ENCODE results near the gene EI24. TPM values are rescaled to one million over a fixed set of nuclear protein-coding genes. Genes with fewer than 3 reads are reported as not detected.

The EI24 gene
- total and polyA plus RNA-seq, 2 of the 8 experiments (the other 6 are each of a cell fraction or from before 2014, with no cell fraction given): 135 to 264 TPM

DNA sequence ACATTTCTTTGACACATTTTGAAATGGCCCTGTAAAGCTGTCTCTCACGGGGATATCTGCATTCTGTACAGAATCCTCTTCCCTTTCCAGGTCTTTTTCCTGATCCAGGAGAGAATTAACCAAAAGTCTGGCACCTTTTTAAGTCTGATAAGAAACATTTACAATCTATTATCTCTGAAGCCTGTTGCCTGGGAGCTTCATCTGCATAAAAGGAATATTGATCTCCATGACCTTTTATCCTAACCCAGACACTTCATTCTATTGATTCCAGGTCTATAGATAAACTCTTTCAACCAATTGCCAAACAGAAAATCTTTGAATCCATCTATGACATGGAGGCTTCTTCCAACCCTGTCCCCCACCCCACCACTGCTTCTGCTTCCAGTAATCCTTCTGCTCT, 33.7 kb upstream of the EI24 start:
- no peak overlapping the region for H4K91ac ChIP-seq (replicated peaks; ENCODE audit: insufficient read length, low read length)
- H3K4me3 ChIP-seq (ENCODE audit: extremely low read depth in 1 of 4, insufficient read depth in 2 of 4, low read depth in 3 of 4, low read length in 4 of 4): no peak overlapping the region
- H3K9ac ChIP-seq (replicated peaks in 1 of 4; ENCODE audit: extremely low read depth in 1 of 4, low read depth in 3 of 4, low read length in 3 of 4): no peak overlapping the region
- no peaks in the 10 kb centered on the region for H3K79me2 ChIP-seq (ENCODE audit: control insufficient read depth in 1 of 2, insufficient read depth in 2 of 2, low read length in 2 of 2)
- H3K14ac ChIP-seq (ENCODE audit: insufficient read length): no peak overlapping the region
- no peak overlapping the region for H3K18ac ChIP-seq (ENCODE audit: extremely low read depth, low read length)
- FAIRE-seq: no peak
- no peak overlapping the region for H3K23ac ChIP-seq (ENCODE audit: insufficient read length)
- no peak overlapping the region for H2BK120ac ChIP-seq (replicated peaks; ENCODE audit: low read depth, low read length)
- H3K9me3 ChIP-seq (ENCODE audit: insufficient read depth in 2 of 2, low read depth in 1 of 2, low read length in 1 of 2): no peaks in the 10 kb centered on the region; a peak in 1 of 4 replicates
- H3K4me2 ChIP-seq (ENCODE audit: insufficient read depth in 1 of 2, low read depth in 2 of 2, low read length in 2 of 2): no peak overlapping the region
- H3K79me1 ChIP-seq (ENCODE audit: low read depth, low read length): no peaks in the 10 kb centered on the region
- ChIA-PET CTCF (ENCODE audit: partially characterized antibody) (no interaction called here), POLR2A (ENCODE audit: partially characterized antibody) (no interaction called here)
- no peak overlapping the region for H2AFZ ChIP-seq (ENCODE audit: low read length)
- H2BK15ac ChIP-seq (ENCODE audit: low read length): no peak overlapping the region
- no peaks in the 10 kb centered on the region for H3K4me1 ChIP-seq (replicated peaks in 1 of 4; ENCODE audit: control insufficient read depth in 3 of 4, insufficient read depth in 4 of 4, low read length in 3 of 4)
- H3K27ac ChIP-seq (ENCODE audit: low read depth, low read length): no peak overlapping the region
- no peak overlapping the region for H2AK5ac ChIP-seq (ENCODE audit: low read depth, low read length)
- H2BK12ac ChIP-seq (ENCODE audit: low read depth, low read length): no peak overlapping the region
- no peaks in the 10 kb centered on the region for H3K27me3 ChIP-seq (replicated peaks in 1 of 4; ENCODE audit: control insufficient read depth in 3 of 4, extremely low read depth in 1 of 4, insufficient read depth in 3 of 4, low read length in 3 of 4)
- H3K36me3 ChIP-seq (ENCODE audit: control insufficient read depth in 2 of 4, insufficient read depth in 4 of 4, low read length in 3 of 4): no peaks in the 10 kb centered on the region
- no peak overlapping the region for H3K4ac ChIP-seq (replicated peaks; ENCODE audit: insufficient read length, low read depth, low read length)
- no peaks in the 10 kb centered on the region for H3K23me2 ChIP-seq (ENCODE audit: low read depth, low read length)
- H3K56ac ChIP-seq (replicated peaks; ENCODE audit: insufficient read length, low read depth, low read length): no peak overlapping the region
- no peak overlapping the region for H2BK5ac ChIP-seq (ENCODE audit: low read depth, low read length)
- 82% methylated on average over 1 of the region's 1 CpG; no CpG with 5 or more reads in 1 of the 2 experiments for WGBS, 2 experiments (ENCODE audit: extremely low coverage in 1 of 2, insufficient coverage in 1 of 2, insufficient read length in 1 of 2, insufficient replicate concordance in 2 of 2, low coverage in 1 of 2, low lambda C conversion rate in 2 of 2, missing lambda C conversion rate in 1 of 2)
- H4K5ac ChIP-seq (ENCODE audit: insufficient read length, low read depth, low read length): no peak overlapping the region
- no peak overlapping the region for H4K8ac ChIP-seq (ENCODE audit: extremely low read depth, insufficient read depth, low read length)
- no peak for DNase-seq (ENCODE audit: low read depth in 1 of 2, low spot score in 2 of 2)
- no peak overlapping the region for H2BK20ac ChIP-seq (ENCODE audit: low read length)
- H4K20me1 ChIP-seq (replicated peaks in 1 of 2; ENCODE audit: control insufficient read depth in 1 of 2, insufficient read depth in 2 of 2, low read length in 2 of 2): no peaks in the 10 kb centered on the region
- TF ChIP-seq CEBPB (IDR thresholded peaks at IDR 0.05; ENCODE audit: low read depth, low read length): no peak
- TF ChIP-seq RBBP5 (IDR thresholded peaks at IDR 0.05; ENCODE audit: borderline replicate concordance, low read depth, low read length): no peak
- TF ChIP-seq CBX8 (IDR thresholded peaks at IDR 0.05; ENCODE audit: borderline replicate concordance, low read depth, low read length): no peak
- TF ChIP-seq, protein P1, sequence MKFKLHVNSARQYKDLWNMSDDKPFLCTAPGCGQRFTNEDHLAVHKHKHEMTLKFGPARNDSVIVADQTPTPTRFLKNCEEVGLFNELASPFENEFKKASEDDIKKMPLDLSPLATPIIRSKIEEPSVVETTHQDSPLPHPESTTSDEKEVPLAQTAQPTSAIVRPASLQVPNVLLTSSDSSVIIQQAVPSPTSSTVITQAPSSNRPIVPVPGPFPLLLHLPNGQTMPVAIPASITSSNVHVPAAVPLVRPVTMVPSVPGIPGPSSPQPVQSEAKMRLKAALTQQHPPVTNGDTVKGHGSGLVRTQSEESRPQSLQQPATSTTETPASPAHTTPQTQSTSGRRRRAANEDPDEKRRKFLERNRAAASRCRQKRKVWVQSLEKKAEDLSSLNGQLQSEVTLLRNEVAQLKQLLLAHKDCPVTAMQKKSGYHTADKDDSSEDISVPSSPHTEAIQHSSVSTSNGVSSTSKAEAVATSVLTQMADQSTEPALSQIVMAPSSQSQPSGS (IDR thresholded peaks at IDR 0.05; ENCODE audit: low read length): no peak
- no peak for TF ChIP-seq CBX5 (IDR thresholded peaks at IDR 0.05; ENCODE audit: low read depth, low read length)
- no peak for TF ChIP-seq RXRA (IDR thresholded peaks at IDR 0.05; ENCODE audit: insufficient read depth, low read depth, low read length)
- TF ChIP-seq POLR2A (IDR thresholded peaks at IDR 0.05; ENCODE audit: control extremely low read depth in 1 of 2, low read depth in 2 of 2, low read length in 2 of 2): no peak
- TF ChIP-seq NRF1 (IDR thresholded peaks at IDR 0.05; ENCODE audit: low read depth, low read length): no peak
- TF ChIP-seq SIX5 (IDR thresholded peaks at IDR 0.05; ENCODE audit: low read depth, low read length): no peak
- TF ChIP-seq, protein P2, sequence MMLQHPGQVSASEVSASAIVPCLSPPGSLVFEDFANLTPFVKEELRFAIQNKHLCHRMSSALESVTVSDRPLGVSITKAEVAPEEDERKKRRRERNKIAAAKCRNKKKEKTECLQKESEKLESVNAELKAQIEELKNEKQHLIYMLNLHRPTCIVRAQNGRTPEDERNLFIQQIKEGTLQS (IDR thresholded peaks at IDR 0.05; ENCODE audit: insufficient read depth, low read depth, low read length): no peak
- no peak for TF ChIP-seq JUND (IDR thresholded peaks at IDR 0.05; ENCODE audit: low read length)
- TF ChIP-seq TAF1 (IDR thresholded peaks at IDR 0.05; ENCODE audit: low read depth, low read length): no peak
- no peak for TF ChIP-seq EZH2 (IDR thresholded peaks at IDR 0.05; ENCODE audit: low read depth, low read length, severe bottlenecking)
- TF ChIP-seq TAF7 (optimal IDR thresholded peaks at IDR 0.05; ENCODE audit: borderline replicate concordance, low read depth, low read length): no peak

Measured in H1 (cell line).